ENCODE results near the gene SAE1. TPM values are rescaled to one million over a fixed set of nuclear protein-coding genes. Genes with fewer than 3 reads are reported as not detected.

SAE1 gene
- total and polyA plus RNA-seq, 10 of the 15 experiments (the other 5 are each of a cell fraction or from before 2014, with no cell fraction given) = 62.0 to 246 (median 148) TPM

- peak; percentile 68 for TF ChIP-seq SMAD1 (IDR thresholded peaks at IDR 0.05; ENCODE audit: low read depth, partially characterized antibody)
- TF ChIP-seq TBL1XR1 (IDR thresholded peaks at IDR 0.05; ENCODE audit: low read depth, low read length) = peak; percentile 14; the same call in 1 of the 2 replicates
- TF ChIP-seq TCF7 (IDR thresholded peaks at IDR 0.05; ENCODE audit: borderline replicate concordance) = no peak
- TF ChIP-seq TCF12 (IDR thresholded peaks at IDR 0.05; ENCODE audit: low read depth, low read length) = peak; percentile 91
- TF ChIP-seq CEBPB (IDR thresholded peaks at IDR 0.05; ENCODE audit: borderline replicate concordance in 1 of 2, low read depth in 2 of 2, low read length in 2 of 2) = no peak
- no peak for TF ChIP-seq CREB1 (IDR thresholded peaks at IDR 0.05; ENCODE audit: low read depth)
- peak; percentile 2 for TF ChIP-seq HDAC6 (IDR thresholded peaks at IDR 0.05; ENCODE audit: unreplicated experiment)
- TF ChIP-seq NKRF (conservative IDR thresholded peaks at IDR 0.05) = no peak; the same call in 1 of the 2 replicates
- TF ChIP-seq ATF3 (IDR thresholded peaks at IDR 0.05; ENCODE audit: borderline replicate concordance, extremely low read depth, low read depth, low read length) = no peak
- no peak for TF ChIP-seq E4F1 (IDR thresholded peaks at IDR 0.05; ENCODE audit: borderline replicate concordance, partially characterized antibody)
- no peak for TF ChIP-seq EP300 (IDR thresholded peaks at IDR 0.05; ENCODE audit: borderline replicate concordance in 1 of 2, control insufficient read depth in 1 of 2, low read depth in 2 of 2, low read length in 2 of 2)
- TF ChIP-seq RAD21 (IDR thresholded peaks at IDR 0.05; ENCODE audit: insufficient read depth, low read depth, low read length) = no peak
- TF ChIP-seq ZZZ3 (IDR thresholded peaks at IDR 0.05; ENCODE audit: control insufficient read depth, insufficient read length, low read depth) = no peak
- no peak for TF ChIP-seq SREBF2 (IDR thresholded peaks at IDR 0.05; ENCODE audit: low read length)
- no peak for TF ChIP-seq YBX1 (IDR thresholded peaks at IDR 0.05)
- TF ChIP-seq ATF2 (IDR thresholded peaks at IDR 0.05; ENCODE audit: low read length) = no peak
- TF ChIP-seq ZNF207 (IDR thresholded peaks at IDR 0.05; ENCODE audit: borderline replicate concordance) = peak; percentile 58; the same call in 1 of the 2 replicates
- peak; percentile 32; the same call in 1 of the 2 replicates for TF ChIP-seq NFYB (IDR thresholded peaks at IDR 0.05; ENCODE audit: insufficient read depth, low read depth, low read length)
- TF ChIP-seq YY1 (IDR thresholded peaks at IDR 0.05; ENCODE audit: low read depth, low read length) = no peak
- TF ChIP-seq MEF2B (IDR thresholded peaks at IDR 0.05; ENCODE audit: partially characterized antibody, poor library complexity, severe bottlenecking) = no peak
- TF ChIP-seq RUNX3 (IDR thresholded peaks at IDR 0.05; ENCODE audit: low read length) = peak; percentile 93
- no peak; the same call in 1 of the 2 replicates for TF ChIP-seq CHD4 (IDR thresholded peaks at IDR 0.05)
Measured at GRCh38 chr19:47226426-47227351, 96.1 kb downstream of the SAE1 start (continued).

Measured in GM12878 (cell line).